Omental fat pad (tissue), 4 donors: ENCODE data around the gene IVD. TPM values are rescaled to one million over a fixed set of nuclear protein-coding genes. Genes with fewer than 3 reads are reported as not detected.

Experiments used
- ATAC-seq: fragments of 150-250 bp; one replicate; pipeline ENCODE4 v1.9.1; 2016; ENCODE audit warnings: mild to moderate bottlenecking, moderate library complexity; ENCODE audit not compliant: low FRiP score
- DNase-seq: peaks from one replicate; pipeline ENCODE4 v3.0.0-alpha.2; 2019; ENCODE audit warnings: low spot score
- total RNA-seq, 4 donors: library from RNA; depleted of rRNA; stranded (reverse); fragments of >200 nt; gene quantifications; one replicate each; pipeline ENCODE4 v1.1.0, GENCODE V29; 2016
- TF ChIP-seq, protein P1 (sequence below), 3 donors: fragments of 450-650 bp; IDR thresholded peaks; one replicate each; pipeline ENCODE4 v1.5.1; 2016 to 2017; ENCODE audit warnings: antibody characterized with exemption in 3 of 3, mild to moderate bottlenecking in 3 of 3, moderate library complexity in 2 of 3

The IVD gene
- total RNA-seq, 4 donors from 2014 or later, result 45.0 to 63.5 (median 54.2) TPM

DNA sequence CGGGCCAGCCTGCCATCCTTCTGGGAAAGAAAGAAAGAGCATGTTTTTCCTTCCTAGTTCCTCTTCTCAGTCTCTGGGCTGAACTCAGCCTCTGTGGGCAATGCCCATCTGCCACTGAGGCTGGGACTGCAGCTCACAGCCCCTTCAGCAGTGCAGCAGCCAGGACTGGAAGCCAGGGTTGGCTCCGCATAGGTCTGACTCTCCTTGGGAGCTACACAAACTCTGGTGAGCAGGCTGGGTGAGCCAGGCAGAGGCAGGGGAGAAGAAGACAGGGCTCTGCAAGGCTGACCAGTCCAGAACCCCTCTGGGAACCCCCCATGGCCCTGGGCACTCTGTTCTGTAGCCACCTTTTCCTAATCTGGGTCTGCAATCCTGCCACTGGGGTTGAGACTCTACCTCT, 44.0 kb upstream of the IVD start:
- DNase-seq (no peak), ATAC-seq (no peak)
- TF ChIP-seq, protein P1, sequence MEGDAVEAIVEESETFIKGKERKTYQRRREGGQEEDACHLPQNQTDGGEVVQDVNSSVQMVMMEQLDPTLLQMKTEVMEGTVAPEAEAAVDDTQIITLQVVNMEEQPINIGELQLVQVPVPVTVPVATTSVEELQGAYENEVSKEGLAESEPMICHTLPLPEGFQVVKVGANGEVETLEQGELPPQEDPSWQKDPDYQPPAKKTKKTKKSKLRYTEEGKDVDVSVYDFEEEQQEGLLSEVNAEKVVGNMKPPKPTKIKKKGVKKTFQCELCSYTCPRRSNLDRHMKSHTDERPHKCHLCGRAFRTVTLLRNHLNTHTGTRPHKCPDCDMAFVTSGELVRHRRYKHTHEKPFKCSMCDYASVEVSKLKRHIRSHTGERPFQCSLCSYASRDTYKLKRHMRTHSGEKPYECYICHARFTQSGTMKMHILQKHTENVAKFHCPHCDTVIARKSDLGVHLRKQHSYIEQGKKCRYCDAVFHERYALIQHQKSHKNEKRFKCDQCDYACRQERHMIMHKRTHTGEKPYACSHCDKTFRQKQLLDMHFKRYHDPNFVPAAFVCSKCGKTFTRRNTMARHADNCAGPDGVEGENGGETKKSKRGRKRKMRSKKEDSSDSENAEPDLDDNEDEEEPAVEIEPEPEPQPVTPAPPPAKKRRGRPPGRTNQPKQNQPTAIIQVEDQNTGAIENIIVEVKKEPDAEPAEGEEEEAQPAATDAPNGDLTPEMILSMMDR (IDR thresholded peaks at IDR 0.05), result no peak

DNA sequence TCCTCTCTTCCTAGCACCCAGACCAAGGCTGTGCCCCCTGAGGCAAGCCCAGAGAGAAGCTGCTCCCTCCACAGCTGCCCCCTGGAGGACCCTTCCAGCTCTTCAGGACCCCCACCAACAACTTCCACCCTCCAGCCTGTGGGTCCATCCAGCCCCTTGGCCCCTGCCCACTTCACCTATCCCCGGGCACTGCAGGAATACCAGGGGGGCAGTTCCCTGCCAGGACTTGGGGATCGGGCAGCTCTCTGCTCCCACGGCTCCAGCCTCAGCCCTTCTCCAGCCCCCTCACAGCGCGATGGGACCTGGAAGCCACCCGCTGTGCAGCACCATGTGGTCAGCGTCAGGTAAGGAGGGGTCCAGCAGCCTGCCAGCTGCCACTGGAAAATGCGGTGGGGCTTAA, 42.0 kb upstream of the IVD start:
- ATAC-seq, result no peak
- TF ChIP-seq, protein P1 (IDR thresholded peaks at IDR 0.05), result no peak

DNA sequence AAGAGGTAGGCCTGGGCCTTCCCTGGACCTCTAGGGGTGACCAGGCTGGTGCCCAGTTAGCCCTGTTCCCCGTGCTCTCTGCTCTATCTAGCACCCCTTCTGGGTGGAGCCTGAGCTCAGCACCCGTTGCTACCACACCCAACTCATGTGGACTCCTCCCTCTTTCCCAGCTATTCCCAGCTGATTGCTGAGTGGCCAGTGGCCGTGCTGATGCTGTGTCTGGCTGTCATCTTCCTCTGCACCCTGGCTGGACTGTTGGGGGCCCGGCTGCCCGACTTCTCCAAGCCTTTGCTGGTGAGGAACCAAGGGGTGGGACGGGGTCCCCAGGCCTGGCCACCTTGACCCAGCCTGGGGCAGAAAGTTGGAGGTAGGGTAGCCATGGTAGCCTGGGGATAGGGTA, 41.3 kb upstream of the IVD start:
- ATAC-seq (no peak), DNase-seq (no peak)
- TF ChIP-seq, protein P1 (IDR thresholded peaks at IDR 0.05), result no peak

More for the DNA sequence above, 42.0 kb upstream of the IVD start:
- DNase-seq, result no peak

DNA sequence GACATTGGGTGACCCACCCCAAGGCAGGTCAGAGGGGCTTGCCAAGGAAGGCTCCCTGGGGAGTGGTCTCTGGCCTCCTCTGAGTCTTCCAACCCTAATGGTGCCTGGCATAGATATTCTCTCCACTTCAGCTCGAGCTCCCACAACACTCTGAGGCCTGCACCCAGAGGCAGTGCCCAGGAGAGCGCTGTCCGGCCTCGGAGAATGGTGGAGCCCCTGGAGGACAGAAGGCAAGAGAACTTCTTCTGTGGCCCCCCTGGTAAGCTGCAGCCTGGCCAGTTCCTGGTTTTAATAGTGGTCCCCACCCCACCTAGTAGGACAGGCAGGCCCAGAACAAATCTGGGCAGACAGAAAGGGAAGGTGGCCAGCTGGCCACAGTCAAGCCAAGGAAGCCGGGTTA, 40.6 kb upstream of the IVD start:
- DNase-seq (no peak), ATAC-seq (no peak)
- TF ChIP-seq, protein P1 (IDR thresholded peaks at IDR 0.05), result no peak

DNA sequence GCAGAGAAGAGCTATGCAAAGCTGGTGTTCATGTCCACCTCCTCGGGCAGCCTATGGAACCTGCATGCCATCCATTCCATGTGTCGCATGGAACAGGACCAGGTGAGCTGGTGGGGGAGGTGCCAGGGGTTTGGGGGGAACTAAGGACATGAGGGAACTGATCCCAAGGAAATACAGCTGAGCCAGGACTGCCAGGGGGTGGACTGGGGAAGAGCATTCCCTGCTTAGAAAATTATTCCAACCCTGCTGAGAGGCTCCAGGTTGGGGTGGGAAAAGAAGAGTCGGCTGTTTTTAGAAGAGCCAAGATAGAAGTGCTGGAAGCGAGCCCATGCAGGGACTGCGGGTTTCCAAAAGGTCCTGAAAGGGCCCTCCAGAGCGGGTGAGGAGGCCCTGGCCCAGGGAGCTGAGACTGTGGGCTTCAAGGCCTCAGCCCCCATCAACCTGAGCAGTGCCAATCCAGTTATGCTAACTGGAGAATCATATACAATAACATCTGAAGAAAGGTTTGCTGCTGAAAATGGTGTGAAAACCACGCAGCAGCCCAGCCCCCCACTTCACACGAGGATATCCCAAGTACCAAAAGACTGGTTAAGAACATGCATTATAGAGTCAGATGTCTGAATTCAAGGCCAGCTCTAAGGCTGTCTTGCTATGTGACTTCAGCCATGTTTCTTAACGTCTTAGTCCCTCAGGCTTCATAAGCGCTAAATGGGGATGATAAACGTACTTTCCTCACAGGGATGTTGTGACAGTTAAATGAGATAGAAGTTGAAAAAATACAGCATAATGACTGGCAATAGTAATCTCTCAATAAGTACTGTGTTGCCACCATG, 39.8 kb upstream of the IVD start:
- ATAC-seq (no peak), DNase-seq (no peak)
- TF ChIP-seq, protein P1 (IDR thresholded peaks at IDR 0.05), result no peak

DNA sequence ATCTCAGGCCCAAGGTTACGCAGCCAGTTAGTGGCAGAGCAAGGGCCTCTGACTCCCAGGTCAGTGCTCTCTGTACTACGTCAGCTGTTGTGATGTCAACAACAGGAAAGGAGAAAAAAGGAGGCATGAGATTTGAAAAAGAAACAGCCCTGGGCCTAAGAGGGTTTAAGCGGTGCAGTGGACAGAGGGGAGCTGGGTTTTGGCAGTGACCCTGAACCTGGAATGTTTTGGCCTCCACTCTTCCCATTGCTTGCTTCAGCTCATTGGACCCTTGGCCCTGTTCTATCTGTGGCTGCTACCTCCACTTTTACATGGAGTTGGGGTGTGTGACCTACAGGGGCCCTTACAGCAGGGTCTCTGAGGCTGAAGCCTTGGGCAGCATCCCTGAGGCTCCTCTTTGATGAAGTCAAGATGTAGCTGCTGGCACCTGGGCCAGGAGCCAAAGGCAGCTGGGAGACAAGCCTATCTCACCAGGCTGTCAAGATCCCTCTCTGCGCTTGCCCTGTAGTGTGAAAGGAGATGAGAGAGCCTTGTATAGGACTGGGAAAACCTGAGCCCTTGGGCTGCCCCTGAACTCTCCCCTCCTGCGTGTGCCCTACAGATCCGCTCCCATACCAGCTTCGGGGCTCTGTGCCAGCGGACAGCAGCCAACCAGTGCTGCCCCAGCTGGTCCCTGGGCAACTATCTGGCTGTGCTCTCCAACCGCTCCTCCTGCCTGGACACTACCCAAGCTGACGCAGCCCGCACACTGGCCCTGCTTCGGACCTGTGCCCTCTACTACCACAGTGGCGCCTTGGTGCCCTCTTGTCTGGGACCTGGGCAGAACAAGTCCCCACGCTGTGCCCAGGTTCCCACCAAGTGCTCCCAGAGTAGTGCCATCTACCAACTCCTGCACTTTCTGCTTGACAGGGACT, 38.9 kb upstream of the IVD start:
- ATAC-seq (peak; percentile 38), DNase-seq (no peak)
- TF ChIP-seq, protein P1 (IDR thresholded peaks at IDR 0.05), result no peak
